Measurements from ENCODE around the gene IL13RA2. TPM values are rescaled to one million over a fixed set of nuclear protein-coding genes. Genes with fewer than 3 reads are reported as not detected.

The IL13RA2 gene
- total RNA-seq, 2 donors from 2014 or later: 3.4 to 5.2 TPM

DNA sequence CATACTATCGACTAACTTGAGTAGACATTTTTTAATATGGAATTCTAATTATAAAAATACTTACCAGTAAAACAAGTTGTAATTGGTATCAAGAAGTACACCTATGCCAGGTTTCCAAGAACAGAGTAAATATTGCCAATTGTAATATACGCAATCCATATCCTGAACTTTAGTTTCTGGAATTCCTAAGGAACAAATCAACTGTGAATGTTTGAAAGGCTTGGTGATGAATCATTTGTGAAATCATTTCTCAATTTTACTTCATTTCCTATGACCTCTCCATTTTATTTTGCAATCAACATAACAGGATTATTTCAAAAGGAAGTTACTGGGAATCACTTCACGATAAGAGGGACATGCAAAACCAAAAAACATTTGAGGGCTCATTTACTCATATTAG, 3.7 kb downstream of the IL13RA2 start:
- H3K36me3 ChIP-seq: no peaks in the 10 kb centered on the region
- no peak for DNase-seq (ENCODE audit: low spot score)
- WGBS: 72% methylated on average over 3 of the region's 3 CpGs
- intact Hi-C loops (cut with DNase I): no loop called here
- H3K27me3 ChIP-seq (replicated peaks; ENCODE audit: insufficient read depth): no peaks in the 10 kb centered on the region
- H3K4me1 ChIP-seq (replicated peaks): no peaks in the 10 kb centered on the region
- H3K9me3 ChIP-seq: no peaks in the 10 kb centered on the region
- H3K4me3 ChIP-seq: no peak overlapping the region
- TF ChIP-seq, protein P1, sequence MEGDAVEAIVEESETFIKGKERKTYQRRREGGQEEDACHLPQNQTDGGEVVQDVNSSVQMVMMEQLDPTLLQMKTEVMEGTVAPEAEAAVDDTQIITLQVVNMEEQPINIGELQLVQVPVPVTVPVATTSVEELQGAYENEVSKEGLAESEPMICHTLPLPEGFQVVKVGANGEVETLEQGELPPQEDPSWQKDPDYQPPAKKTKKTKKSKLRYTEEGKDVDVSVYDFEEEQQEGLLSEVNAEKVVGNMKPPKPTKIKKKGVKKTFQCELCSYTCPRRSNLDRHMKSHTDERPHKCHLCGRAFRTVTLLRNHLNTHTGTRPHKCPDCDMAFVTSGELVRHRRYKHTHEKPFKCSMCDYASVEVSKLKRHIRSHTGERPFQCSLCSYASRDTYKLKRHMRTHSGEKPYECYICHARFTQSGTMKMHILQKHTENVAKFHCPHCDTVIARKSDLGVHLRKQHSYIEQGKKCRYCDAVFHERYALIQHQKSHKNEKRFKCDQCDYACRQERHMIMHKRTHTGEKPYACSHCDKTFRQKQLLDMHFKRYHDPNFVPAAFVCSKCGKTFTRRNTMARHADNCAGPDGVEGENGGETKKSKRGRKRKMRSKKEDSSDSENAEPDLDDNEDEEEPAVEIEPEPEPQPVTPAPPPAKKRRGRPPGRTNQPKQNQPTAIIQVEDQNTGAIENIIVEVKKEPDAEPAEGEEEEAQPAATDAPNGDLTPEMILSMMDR (IDR thresholded peaks at IDR 0.05): no peak
- TF ChIP-seq POLR2AphosphoS5 (IDR thresholded peaks at IDR 0.05) (no peak), POLR2A (IDR thresholded peaks at IDR 0.05) (no peak)
- H3K27ac ChIP-seq: no peak overlapping the region

DNA sequence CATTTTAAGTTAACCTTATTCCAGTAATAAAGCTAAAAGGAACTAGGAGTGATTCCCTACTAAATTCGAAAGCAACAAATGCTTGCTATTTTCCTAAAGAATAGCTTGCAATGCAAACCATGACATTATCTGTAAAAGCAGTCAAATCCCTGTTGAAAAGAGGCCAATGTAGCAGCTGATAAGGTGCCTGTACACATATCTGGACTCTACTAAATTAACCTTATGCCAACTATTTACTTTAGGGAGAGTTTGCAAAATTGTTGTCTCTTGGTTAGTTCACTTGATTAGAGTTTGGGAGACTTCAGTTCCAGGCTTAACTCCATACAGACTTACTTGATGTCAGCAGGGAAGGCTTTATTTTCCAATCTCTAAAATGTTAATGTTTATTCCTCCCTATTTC, 6.0 kb downstream of the IL13RA2 start:
- Histone ChIP-seq H3K27ac (no peak overlapping the region), H3K36me3 (no peaks in the 10 kb centered on the region), H3K4me1 (replicated peaks) (no peaks in the 10 kb centered on the region), H3K27me3 (replicated peaks; ENCODE audit: insufficient read depth) (no peaks in the 10 kb centered on the region), H3K9me3 (no peaks in the 10 kb centered on the region), H3K4me3 (no peak overlapping the region)
- WGBS: 45% methylated on average over 1 of the region's 1 CpG
- intact Hi-C loops (cut with DNase I): no loop called here
- TF ChIP-seq POLR2A (IDR thresholded peaks at IDR 0.05) (no peak), POLR2AphosphoS5 (IDR thresholded peaks at IDR 0.05) (no peak)
- TF ChIP-seq, protein P1 (IDR thresholded peaks at IDR 0.05): no peak
- no peak for DNase-seq (ENCODE audit: low spot score)

DNA sequence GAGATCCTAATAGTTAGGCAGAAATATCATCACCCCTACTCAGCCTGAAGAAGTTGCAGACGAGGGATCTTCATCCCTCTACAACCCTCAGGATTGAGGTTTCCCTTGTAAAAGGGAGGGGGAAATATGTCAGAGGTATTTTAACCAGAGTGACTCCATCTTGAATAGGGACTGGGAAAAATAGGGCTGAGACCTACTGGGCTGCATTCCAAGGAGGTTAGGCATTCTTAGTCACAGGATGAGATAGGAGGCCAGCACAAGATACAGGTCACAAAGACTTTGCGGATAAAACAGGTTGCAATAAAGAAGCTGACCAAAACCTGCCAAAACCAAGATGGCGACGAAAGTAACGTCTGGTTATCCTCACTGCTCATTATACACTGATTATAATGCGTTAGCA, 17.5 kb downstream of the IL13RA2 start:
- Histone ChIP-seq H3K9me3 (no peaks in the 10 kb centered on the region), H3K4me3 (no peak overlapping the region), H3K36me3 (no peaks in the 10 kb centered on the region), H3K4me1 (replicated peaks) (no peaks in the 10 kb centered on the region), H3K27me3 (replicated peaks; ENCODE audit: insufficient read depth) (no peaks in the 10 kb centered on the region), H3K27ac (no peak overlapping the region)
- TF ChIP-seq, protein P1 (IDR thresholded peaks at IDR 0.05): no peak
- TF ChIP-seq POLR2AphosphoS5 (IDR thresholded peaks at IDR 0.05): no peak
- intact Hi-C loops (cut with DNase I): no loop called here
- 95% methylated on average over 6 of the region's 6 CpGs for WGBS
- no peak for DNase-seq (ENCODE audit: low spot score)

DNA sequence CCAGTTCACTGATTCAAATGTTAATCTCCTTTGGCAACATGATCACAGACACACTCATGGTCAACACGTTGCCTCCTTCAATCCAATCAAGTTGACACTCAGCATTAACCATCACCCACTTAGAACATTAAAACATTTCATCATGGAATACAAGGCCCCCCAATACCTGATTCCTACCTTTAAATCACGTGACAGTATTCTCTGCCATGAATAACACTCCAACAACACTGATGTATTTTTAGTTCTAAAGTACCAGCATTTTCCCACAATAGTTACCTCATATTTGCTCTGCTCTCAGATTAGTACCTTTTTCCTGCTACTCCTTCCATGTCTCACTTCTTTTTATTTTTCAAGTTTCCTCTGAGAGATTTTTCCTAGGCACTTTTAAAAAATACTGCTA, 19.6 kb downstream of the IL13RA2 start:
- DNase-seq (ENCODE audit: low spot score): no peak
- Histone ChIP-seq H3K36me3 (no peaks in the 10 kb centered on the region), H3K27ac (no peak overlapping the region), H3K27me3 (replicated peaks; ENCODE audit: insufficient read depth) (no peaks in the 10 kb centered on the region), H3K4me3 (no peak overlapping the region), H3K9me3 (no peaks in the 10 kb centered on the region), H3K4me1 (replicated peaks) (no peaks in the 10 kb centered on the region)
- WGBS: 61% methylated on average over 2 of the region's 2 CpGs
- no peak for TF ChIP-seq POLR2A (IDR thresholded peaks at IDR 0.05)
- TF ChIP-seq, protein P1 (IDR thresholded peaks at IDR 0.05): no peak
- no peak for TF ChIP-seq POLR2AphosphoS5 (IDR thresholded peaks at IDR 0.05)
- intact Hi-C loops (cut with DNase I): no loop called here

DNA sequence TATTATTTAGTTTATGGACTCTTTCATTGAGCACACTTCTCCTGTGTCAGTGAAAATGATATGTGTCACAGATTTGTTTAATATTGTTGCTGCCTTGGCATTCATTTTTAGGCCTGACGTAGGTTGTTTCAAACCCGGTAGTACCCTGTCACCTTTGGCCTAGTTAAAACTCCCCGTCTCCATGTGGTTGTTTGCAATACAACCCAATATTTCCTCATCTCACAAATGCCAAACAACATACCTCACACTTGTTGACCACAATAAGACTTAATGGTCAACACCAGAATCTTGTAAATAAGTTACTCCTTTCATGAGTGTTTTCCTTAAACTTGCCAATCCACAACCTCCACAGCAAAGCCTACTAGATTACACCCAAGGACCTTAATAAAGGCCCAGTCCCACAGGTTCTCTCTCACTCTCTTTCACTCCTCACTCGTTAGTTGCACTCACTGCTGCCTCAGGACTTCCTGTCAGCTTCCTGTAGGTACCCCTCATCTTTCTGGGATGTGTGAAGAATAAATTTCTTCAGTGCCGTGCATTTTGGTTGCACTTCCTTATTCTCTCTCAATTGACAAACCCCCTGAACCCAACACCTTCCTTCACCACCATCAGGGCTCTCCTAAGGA, 31.3 kb downstream of the IL13RA2 start:
- intact Hi-C loops (cut with DNase I): no loop called here
- Histone ChIP-seq H3K4me3 (no peak overlapping the region), H3K36me3 (no peaks in the 10 kb centered on the region), H3K27ac (no peak overlapping the region), H3K9me3 (no peaks in the 10 kb centered on the region), H3K27me3 (replicated peaks; ENCODE audit: insufficient read depth) (no peaks in the 10 kb centered on the region), H3K4me1 (replicated peaks) (no peaks in the 10 kb centered on the region)
- TF ChIP-seq POLR2A (IDR thresholded peaks at IDR 0.05) (no peak), POLR2AphosphoS5 (IDR thresholded peaks at IDR 0.05) (no peak)
- TF ChIP-seq, protein P1 (IDR thresholded peaks at IDR 0.05): no peak
- WGBS: 85% methylated on average over 5 of the region's 5 CpGs
- no peak for DNase-seq (ENCODE audit: low spot score)

Measured in prostate gland (tissue), 2 donors.